Measurements from ENCODE around the gene GANAB. TPM values are rescaled to one million over a fixed set of nuclear protein-coding genes. Genes with fewer than 3 reads are reported as not detected.
A peak's percentile ranks its signal among the peaks of the same experiment; 100 is the strongest.

Gene GANAB
- total and polyA plus RNA-seq, 2 of the 4 experiments (the other 2 are of a cell fraction): 209 to 344 TPM

DNA sequence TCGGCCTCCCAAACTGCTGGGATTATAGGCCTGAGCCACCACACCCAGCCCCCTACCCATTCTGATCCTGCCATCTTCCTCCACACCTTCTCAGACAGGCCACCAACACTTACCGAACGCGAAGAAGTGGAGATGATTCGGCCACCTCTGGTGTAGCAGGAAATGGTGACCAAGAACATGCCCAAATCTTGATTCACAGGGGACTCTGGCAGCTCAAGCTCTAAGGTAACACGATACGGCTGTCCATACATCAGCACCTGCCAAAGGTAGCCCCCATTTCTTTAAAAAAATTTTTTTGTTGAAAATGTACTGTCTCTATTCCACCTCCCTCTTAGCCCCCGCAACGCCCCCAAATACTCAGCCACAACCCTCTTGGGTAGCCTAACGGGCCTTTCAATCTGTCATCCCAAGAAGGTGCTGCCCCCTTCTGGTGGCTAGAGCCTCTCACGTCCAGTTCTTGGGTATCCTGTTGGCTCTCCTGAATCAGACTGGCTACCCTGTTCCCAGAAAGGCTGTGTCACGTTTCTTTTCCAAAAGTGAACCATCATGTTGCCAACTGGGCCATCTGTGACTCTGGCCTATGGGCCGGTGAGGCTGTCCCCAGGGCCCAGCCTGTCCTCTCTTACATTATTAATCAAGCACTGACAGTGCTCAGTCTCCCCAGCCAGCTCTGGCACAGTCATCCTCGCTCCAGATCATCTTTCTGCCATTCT is 48.2 kb upstream of the GANAB start:
- dilution Hi-C loops (cut with HindIII; ENCODE audit: low sequenced_read_pairs, unreplicated experiment): no loop called here
- no peak overlapping the region for H2BK120ac ChIP-seq (ENCODE audit: low read depth, low read length)
- 0 out of 2 replicates have a peak, but pooled peaks cover 6% of the 10 kb centered on the region for H4K20me1 ChIP-seq (ENCODE audit: insufficient read depth, low read length)
- POLR2A ChIA-PET (ENCODE audit: unreplicated experiment): interaction anchor here (0.7 kb wide), 1 partner anchor 152 kb away, joined by 8 read pairs; no protein-coding TSS in a partner anchor
- H3K4me2 ChIP-seq (ENCODE audit: low read depth, low read length): no peak overlapping the region
- peak overlapping the region; percentile 73 for H2AK9ac ChIP-seq (replicated peaks; ENCODE audit: low read depth, low read length, poor library complexity)
- H3K36me3 ChIP-seq (ENCODE audit: control insufficient read depth, insufficient read depth, low read length): peaks cover 22% of the 10 kb centered on the region
- H4K5ac ChIP-seq (ENCODE audit: low read depth, low read length): no peak overlapping the region
- peak overlapping the region; percentile 28; the same call in 1 of the 2 replicates for H2AK5ac ChIP-seq (ENCODE audit: low read depth, low read length)
- no peak overlapping the region for H3K23ac ChIP-seq (ENCODE audit: low read depth, low read length)
- DNase-seq (peak; percentile 82), ATAC-seq (ENCODE audit: low read depth) (peak; percentile 92)
- no peak overlapping the region; the same call in 1 of the 2 replicates for H3K4ac ChIP-seq (ENCODE audit: low read depth, low read length)
- peaks cover 0 to 7% of the 10 kb centered on the region in 2 experiments; a peak in 2 of 4 replicates for H3K79me1 ChIP-seq (ENCODE audit: low read depth in 1 of 2, low read length in 2 of 2)
- H3K56ac ChIP-seq (ENCODE audit: extremely low read depth, insufficient read depth, low read length): no peak overlapping the region
- WGBS, 2 experiments (ENCODE audit: extremely low coverage in 2 of 2, insufficient read length in 1 of 2): 28% methylated on average over 5 of the region's 14 CpGs; no CpG with 5 or more reads in 1 of the 2 experiments
- H3K9ac ChIP-seq (ENCODE audit: low read depth, low read length): no peak overlapping the region
- peak overlapping the region; percentile 44 for H2AFZ ChIP-seq (replicated peaks; ENCODE audit: low read length, poor library complexity)
- H3K27me3 ChIP-seq (ENCODE audit: control insufficient read depth, insufficient read depth, low read length): no peaks in the 10 kb centered on the region
- H3K4me3 ChIP-seq (ENCODE audit: insufficient read depth, low read depth, low read length): no peak overlapping the region
- H2BK15ac ChIP-seq (ENCODE audit: low read depth, low read length): no peak overlapping the region
- H3K9me1 ChIP-seq (ENCODE audit: insufficient read depth, low read length): peaks cover 6% of the 10 kb centered on the region; the same call in 1 of the 2 replicates
- intact Hi-C loops (cut with micrococcal nuclease): loop anchor here (1.0 to 10.0 kb wide), 4 partner anchors 14 to 314 kb away; partner anchors contain the start of gene TUT1
- CTCF ChIA-PET: interaction anchor here (0.6 to 3.0 kb wide), 5 partner anchors 9 to 300 kb away, joined by 3 to 11 read pairs (median 4); no protein-coding TSS in a partner anchor
- no peak overlapping the region for H4K91ac ChIP-seq (ENCODE audit: insufficient read depth, low read depth, low read length)
- no peak overlapping the region for H2BK20ac ChIP-seq (ENCODE audit: low read depth, low read length)
- peaks cover 2% of the 10 kb centered on the region; the same call in 1 of the 2 replicates for H3K4me1 ChIP-seq (ENCODE audit: control insufficient read depth, insufficient read depth, low read length)
- H3K9me3 ChIP-seq (ENCODE audit: control insufficient read depth, insufficient read depth, low read length): no peaks in the 10 kb centered on the region
- H3K27ac ChIP-seq (ENCODE audit: insufficient read depth, low read length): no peak overlapping the region
- no TSS peak for BruUV-seq (replicated peaks)
- no peak overlapping the region for H4K8ac ChIP-seq (ENCODE audit: low read depth in 2 of 2, low read length in 2 of 2)
- H3K14ac ChIP-seq (replicated peaks; ENCODE audit: low read depth, low read length): no peak overlapping the region; the same call in 1 of the 2 replicates
- H3K18ac ChIP-seq (ENCODE audit: low read depth, low read length): no peak overlapping the region
- H2BK5ac ChIP-seq (ENCODE audit: low read depth, low read length, poor library complexity, severe bottlenecking): no peak overlapping the region
- TF ChIP-seq, protein P1, sequence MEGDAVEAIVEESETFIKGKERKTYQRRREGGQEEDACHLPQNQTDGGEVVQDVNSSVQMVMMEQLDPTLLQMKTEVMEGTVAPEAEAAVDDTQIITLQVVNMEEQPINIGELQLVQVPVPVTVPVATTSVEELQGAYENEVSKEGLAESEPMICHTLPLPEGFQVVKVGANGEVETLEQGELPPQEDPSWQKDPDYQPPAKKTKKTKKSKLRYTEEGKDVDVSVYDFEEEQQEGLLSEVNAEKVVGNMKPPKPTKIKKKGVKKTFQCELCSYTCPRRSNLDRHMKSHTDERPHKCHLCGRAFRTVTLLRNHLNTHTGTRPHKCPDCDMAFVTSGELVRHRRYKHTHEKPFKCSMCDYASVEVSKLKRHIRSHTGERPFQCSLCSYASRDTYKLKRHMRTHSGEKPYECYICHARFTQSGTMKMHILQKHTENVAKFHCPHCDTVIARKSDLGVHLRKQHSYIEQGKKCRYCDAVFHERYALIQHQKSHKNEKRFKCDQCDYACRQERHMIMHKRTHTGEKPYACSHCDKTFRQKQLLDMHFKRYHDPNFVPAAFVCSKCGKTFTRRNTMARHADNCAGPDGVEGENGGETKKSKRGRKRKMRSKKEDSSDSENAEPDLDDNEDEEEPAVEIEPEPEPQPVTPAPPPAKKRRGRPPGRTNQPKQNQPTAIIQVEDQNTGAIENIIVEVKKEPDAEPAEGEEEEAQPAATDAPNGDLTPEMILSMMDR (conservative IDR thresholded peaks at IDR 0.05; ENCODE audit: low read depth, low read length): peak; percentile 73
- peak; percentile 72 for TF ChIP-seq RAD21 (IDR thresholded peaks at IDR 0.05; ENCODE audit: low read length)
- TF ChIP-seq SMC3 (IDR thresholded peaks at IDR 0.05; ENCODE audit: low read depth, low read length): peak; percentile 68
- no peak for TF ChIP-seq POLR2A (IDR thresholded peaks at IDR 0.05; ENCODE audit: low read depth, low read length)
- TF ChIP-seq NFE2L2 (IDR thresholded peaks at IDR 0.05; ENCODE audit: low read depth, low read length): no peak
- TF ChIP-seq CHD1 (IDR thresholded peaks at IDR 0.05; ENCODE audit: low read depth, low read length): no peak
- in situ Hi-C loops (cut with MboI; ENCODE audit: low sequenced_read_pairs): loop anchor here (10.0 kb wide), 1 partner anchor 300 kb away; no protein-coding TSS in a partner anchor
